Ammon's horn (tissue), 1 donor: ENCODE data around the gene SPAG8.

ENCODE experiments used
- DNase-seq: peaks from one replicate; pipeline ENCODE4 v3.0.0-alpha.2; 2016; ENCODE audit warnings: low spot score

Gene SPAG8

DNA sequence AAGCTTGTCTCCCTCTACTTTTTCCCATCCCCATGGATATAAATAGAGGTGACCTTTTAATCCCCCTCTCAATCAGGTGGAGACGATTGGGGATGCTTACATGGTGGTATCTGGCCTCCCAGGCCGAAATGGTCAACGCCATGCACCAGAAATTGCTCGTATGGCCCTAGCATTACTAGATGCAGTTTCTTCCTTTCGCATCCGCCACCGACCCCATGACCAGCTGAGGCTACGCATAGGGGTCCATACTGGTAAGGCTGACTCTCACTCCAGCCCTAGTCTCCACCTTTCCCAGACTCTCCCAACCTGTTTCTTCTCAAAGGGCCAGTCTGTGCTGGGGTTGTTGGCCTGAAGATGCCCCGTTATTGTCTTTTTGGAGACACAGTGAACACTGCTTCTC, 3.6 kb downstream of the SPAG8 start:
- DNase-seq, result no peak

DNA sequence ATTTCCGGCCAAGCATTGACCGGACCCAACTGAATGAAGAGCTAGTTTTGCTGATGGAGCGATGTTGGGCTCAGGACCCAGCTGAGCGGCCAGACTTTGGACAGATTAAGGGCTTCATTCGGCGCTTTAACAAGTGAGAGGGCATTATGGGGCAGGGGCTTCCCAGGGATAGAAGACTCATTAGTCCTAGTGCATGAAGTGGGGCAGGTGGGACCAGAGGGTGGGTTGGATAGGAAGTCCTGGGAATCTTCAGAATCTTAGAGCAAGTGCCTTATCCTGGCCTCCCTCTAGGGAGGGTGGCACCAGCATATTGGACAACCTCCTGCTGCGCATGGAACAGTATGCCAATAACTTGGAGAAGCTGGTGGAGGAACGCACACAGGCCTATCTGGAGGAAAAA, 6.0 kb downstream of the SPAG8 start:
- no peak for DNase-seq

- DNase-seq, result no peak
These were observed 10.5 kb downstream of the SPAG8 start for GRCh38 chr9:35801328-35802128.

DNA sequence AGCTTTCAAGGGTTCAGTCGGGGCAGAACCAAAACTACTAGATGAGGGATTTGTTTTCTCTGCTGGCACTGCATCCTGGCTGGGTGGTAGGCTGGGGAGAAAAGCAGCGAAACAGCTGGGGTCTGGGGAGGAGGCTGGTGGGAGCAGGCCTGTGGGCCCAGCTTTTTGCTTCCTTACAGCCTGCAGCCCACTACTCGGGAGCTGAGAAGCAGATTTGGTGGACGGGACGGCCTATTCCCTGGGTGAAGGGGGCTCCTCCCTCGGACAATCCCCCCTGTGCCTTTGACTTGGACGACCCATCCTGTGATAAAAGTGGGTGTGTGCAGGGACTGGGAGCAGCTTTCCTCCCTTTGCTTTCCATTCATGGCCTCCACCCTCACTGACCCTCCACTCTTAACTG, 11.5 kb downstream of the SPAG8 start:
- no peak for DNase-seq

DNA sequence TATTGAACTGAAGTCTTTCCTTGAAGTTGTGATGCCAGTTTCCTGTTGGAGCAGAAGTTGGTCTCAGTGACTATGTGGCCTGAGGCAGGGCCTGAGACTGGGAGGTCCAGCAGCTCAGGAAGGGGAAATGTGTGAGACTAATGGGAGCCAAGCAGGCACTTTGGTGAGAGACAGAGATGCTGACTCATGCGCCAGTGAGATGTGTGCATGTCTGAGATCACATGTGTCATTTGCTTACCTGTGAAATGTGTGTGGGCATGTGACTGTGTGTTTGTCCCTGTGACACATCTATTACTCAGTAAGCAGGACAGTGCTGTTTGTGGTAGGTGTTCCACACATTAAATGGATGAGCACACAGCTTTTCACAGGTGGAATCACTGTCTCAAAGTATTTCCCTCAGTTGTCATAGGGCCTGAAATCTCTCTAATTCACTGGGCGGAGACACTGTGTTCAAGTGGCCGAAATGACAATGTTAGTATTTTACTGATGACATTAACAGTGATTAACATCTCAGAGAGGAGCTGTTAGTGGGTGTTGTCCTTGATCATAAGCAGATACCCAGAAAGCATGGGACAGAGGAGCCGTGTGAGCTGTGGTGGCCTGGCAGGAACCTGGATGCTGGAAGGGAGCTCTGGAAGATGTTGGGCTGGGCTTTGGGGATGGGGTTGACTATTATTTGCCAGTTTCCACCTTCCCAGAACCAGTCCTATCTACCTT, 13.2 kb downstream of the SPAG8 start:
- DNase-seq, result no peak

- no peak for DNase-seq
These were observed 14.6 kb downstream of the SPAG8 start for GRCh38 chr9:35797311-35798109.

- DNase-seq, result no peak
These were observed 16.4 kb downstream of the SPAG8 start for GRCh38 chr9:35795695-35796094.

DNA sequence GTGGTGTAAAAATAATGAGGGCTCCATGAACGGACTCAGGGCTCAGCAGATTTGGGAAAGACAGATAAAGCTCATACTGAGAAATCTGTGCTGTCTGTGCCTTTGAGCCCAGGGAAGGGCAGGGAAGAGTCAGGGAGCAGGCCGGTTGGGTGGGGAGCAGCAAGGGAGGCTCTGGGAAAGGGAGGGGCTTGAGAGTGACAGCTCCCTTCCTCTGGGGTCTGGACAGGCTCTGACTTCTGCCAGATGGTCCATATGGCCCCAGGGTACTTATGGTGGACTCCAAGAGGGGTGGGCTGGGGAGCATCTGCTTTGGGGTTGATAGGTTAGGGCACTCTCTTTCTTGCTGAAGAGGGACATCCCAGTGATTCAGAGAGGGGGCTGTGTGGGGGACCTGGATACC, 18.6 kb downstream of the SPAG8 start:
- no peak for DNase-seq

GRCh38 chr9:35792826-35793225, 19.2 kb downstream of the SPAG8 start:
- no peak for DNase-seq

GRCh38 chr9:35792024-35792813, 19.8 kb downstream of the SPAG8 start:
- DNase-seq, result no peak

DNA sequence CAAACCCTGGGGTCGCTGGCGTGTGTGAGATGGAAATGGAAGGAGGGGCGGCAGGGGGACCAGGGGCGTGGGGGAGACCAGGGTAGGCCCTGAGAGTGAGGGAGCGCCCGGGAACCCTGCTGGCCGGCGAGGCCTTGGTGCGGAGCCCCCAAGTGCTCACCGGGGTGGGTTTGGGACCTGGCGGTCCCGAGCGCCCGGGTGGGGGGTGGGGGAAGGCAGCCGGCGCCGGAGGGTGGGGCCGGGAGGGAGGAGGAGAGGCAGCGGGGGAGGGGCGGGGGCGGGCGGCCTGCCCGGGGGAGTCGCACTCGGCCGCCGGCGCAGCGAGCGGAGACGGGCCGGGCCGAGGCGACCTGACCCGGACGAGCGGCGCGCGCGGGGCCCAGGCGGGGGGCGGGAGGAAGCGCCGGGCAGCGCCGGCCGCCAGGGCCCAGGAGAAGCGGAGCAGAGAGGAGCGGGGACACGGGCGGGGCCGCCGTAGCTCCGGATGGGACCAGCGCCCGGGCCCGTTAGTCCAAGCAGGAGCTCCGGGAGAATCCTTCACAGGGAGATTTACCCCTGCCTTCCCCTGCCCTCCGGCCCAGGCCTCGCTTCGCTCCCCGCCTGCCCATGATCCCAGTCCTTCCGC, 20.7 kb downstream of the SPAG8 start, which contains the start of gene NPR2:
Gene NPR2 (plus strand): TSS at position 295 of the 625 bp plus-strand sequence. CDS start 818 bp downstream, outside the sequence.
- no peak for DNase-seq

- DNase-seq, result peak; percentile 90
These were observed 21.4 kb downstream of the SPAG8 start for GRCh38 chr9:35790385-35791296.

DNA sequence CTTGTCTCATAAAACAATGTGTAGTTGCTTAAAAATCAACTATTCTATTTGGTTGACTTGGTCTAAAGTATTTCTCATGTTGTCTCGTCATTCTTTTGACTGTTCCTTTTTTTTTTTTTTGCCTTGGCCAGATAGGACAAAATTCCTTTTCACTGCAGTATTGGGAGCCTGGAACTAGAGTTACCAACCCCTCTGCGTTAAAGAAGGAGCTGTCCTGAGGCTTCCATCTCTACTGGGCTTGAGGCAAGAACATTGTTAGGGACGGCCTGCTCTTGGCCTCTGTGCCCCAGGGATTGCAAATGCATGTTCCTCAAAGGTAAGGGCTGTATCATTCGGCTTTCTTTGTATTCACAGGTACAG, 22.1 kb downstream of the SPAG8 start:
- DNase-seq, result no peak

- no peak for DNase-seq
These were observed 22.5 kb downstream of the SPAG8 start for GRCh38 chr9:35789541-35789940.

GRCh38 chr9:35783418-35783817, 28.6 kb downstream of the SPAG8 start:
- DNase-seq, result no peak

DNA sequence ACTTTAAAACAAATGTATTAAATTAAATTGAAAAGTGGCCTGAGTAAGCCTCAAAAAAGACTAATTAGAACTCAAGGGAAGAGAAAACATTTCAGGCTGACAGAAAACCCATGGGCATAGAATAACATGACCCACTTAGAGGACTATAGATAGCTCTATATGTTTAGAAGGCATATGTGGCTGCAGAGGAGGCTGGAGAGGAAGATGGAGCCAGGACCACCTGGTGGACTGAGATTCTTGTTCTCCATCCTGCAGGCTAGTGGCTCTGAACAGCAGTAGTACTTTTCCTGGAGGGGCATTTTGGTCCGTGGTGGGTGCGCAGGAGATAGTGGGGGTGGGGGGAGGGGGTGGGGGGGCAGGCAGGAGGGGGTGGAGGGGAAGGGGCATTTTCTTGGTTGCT, 31.0 kb downstream of the SPAG8 start:
- DNase-seq, result no peak

DNA sequence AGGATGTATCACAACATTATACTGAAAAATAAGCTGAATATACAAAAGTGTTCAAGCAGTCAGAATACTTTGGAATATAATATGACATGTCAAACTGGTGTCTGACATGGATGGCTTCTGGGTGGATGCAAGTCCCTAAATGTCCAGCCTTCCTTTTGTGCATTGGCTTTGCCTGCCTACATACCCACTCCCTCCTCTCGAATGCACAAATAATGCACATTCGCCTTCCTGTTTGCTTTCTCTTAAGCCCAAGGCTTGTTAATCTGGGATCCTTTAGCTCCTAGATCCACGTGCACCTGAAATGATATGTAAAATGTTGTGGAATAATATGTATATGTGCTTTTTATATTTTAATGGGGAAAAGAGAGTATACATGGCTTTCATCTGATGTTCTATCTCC, 33.6 kb downstream of the SPAG8 start:
- no peak for DNase-seq

DNA sequence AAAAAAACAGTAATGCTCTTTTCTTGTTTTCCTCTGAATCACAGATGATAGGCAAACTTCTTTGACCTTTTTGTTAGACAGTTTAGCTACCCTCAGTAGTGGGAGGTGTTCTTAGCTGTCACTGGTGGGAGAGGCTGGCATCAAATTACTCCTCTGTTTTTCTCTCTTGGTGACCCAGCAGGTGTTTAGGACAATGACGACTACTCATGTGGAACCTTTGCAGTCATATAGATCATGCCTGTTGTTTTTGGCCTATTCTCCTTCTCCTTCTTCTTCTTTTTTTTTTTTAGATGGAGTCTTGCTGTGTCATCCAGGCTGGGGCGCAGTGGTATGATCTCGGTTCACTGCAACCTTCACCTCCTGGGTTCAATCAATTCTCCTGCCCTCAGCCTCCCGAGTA, 36.0 kb downstream of the SPAG8 start:
- no peak for DNase-seq

- DNase-seq, result peak; percentile 67
These were observed 37.0 kb downstream of the SPAG8 start for GRCh38 chr9:35774907-35775635.

GRCh38 chr9:35771943-35772342, 40.1 kb downstream of the SPAG8 start:
- DNase-seq, result no peak
